K562 (cell line): ENCODE data around the gene CDK5RAP3. TPM values are rescaled to one million over a fixed set of nuclear protein-coding genes. Genes with fewer than 3 reads are reported as not detected.

Experiments
- BRCA1 ChIP-seq, 2 experiments: fragments of 450-650 bp in 1 of 2; sonication (generic) in 1 of 2; formaldehyde crosslinking in 1 of 2; IDR thresholded peaks; 2 replicates each; pipeline versions ENCODE4 v1.5.0 to v1.6.1; 2017 to 2020; ENCODE audit warnings: mild to moderate bottlenecking in 1 of 2, missing genetic modification reagents in 1 of 2
- CBX8 ChIP-seq: fragments of 200-600 bp; sonication (generic); IDR thresholded peaks from 2 replicates; pipeline ENCODE4 v1.6.1; 2012; ENCODE audit warnings: borderline replicate concordance, mixed run types, low read depth, mild to moderate bottlenecking, moderate library complexity, mixed read lengths, low read length, control low read depth, inconsistent platforms; ENCODE audit not compliant: poor library complexity, severe bottlenecking; ENCODE audit errors: extremely low read depth
- CXXC5 ChIP-seq: fragments of 250-450 bp; sonication (Bioruptor Pico); IDR thresholded peaks from 2 replicates; pipeline ENCODE4 v1.8.0; 2022; ENCODE audit warnings: inconsistent platforms, mild to moderate bottlenecking, moderate library complexity
- E2F4 ChIP-seq: sonication (generic); formaldehyde crosslinking; IDR thresholded peaks from 2 replicates; pipeline ENCODE4 v1.8.0; 2022; ENCODE audit warnings: mild to moderate bottlenecking, low read depth, missing genetic modification reagents
- HOXB6 ChIP-seq: fragments of 250-450 bp; sonication (Bioruptor Pico); IDR thresholded peaks from 2 replicates; pipeline ENCODE4 v1.5.1; 2022; ENCODE audit warnings: mild to moderate bottlenecking, borderline replicate concordance
- KDM4B ChIP-seq, 2 experiments: fragments of 450-650 bp in 1 of 2; sonication (generic) in 1 of 2; IDR thresholded peaks; 2 replicates each; pipeline ENCODE4 v1.6.1; 2016 to 2017; ENCODE audit warnings: borderline replicate concordance in 2 of 2, antibody characterized with exemption in 1 of 2, low read depth in 1 of 2, mild to moderate bottlenecking in 1 of 2
- MECOM ChIP-seq: fragments of 250-450 bp; sonication (Bioruptor Pico); IDR thresholded peaks from 2 replicates; pipeline ENCODE4 v1.8.0; 2022; ENCODE audit warnings: inconsistent platforms
- MED1 ChIP-seq: sonication (generic); formaldehyde crosslinking; IDR thresholded peaks from 2 replicates; pipeline ENCODE4 v1.8.1; 2023; ENCODE audit warnings: missing genetic modification reagents, borderline replicate concordance
- MXI1 ChIP-seq: IDR thresholded peaks from 2 replicates; pipeline ENCODE4 v1.6.1; 2011; ENCODE audit warnings: low read depth, mild to moderate bottlenecking, improper control_type of control experiment, low read length
- NFXL1 ChIP-seq: fragments of 450-650 bp; formaldehyde crosslinking; IDR thresholded peaks from 2 replicates; pipeline ENCODE4 v1.4.0; 2021; ENCODE audit warnings: mild to moderate bottlenecking
- RHOXF2B ChIP-seq: fragments of 250-450 bp; sonication (Bioruptor Pico); conservative IDR thresholded peaks from 2 replicates; pipeline ENCODE4 v1.5.1; 2021
- SETDB1 ChIP-seq: IDR thresholded peaks from one replicate; pipeline ENCODE4 v1.6.1; 2012; ENCODE audit warnings: low read length, control low read depth, inconsistent platforms
- TCF15 ChIP-seq: fragments of 250-450 bp; sonication (Bioruptor Pico); IDR thresholded peaks from 2 replicates; pipeline ENCODE4 v1.8.0; 2022; ENCODE audit warnings: moderate library complexity, mild to moderate bottlenecking, inconsistent platforms
- ZBED1 ChIP-seq: IDR thresholded peaks from 2 replicates; pipeline ENCODE4 v1.6.1; 2014
- ZBTB49 ChIP-seq: sonication (generic); formaldehyde crosslinking; IDR thresholded peaks from 2 replicates; pipeline ENCODE4 v1.8.0; 2022; ENCODE audit warnings: missing genetic modification reagents, mild to moderate bottlenecking, borderline replicate concordance
- ZNF263 ChIP-seq: sonication (generic); formaldehyde crosslinking; IDR thresholded peaks from 2 replicates; pipeline ENCODE4 v1.8.0; 2022; ENCODE audit warnings: mild to moderate bottlenecking, missing genetic modification reagents, borderline replicate concordance
- ZNF280B ChIP-seq: fragments of 250-450 bp; sonication (Bioruptor Pico); IDR thresholded peaks from 2 replicates; pipeline ENCODE4 v1.5.1; 2021; ENCODE audit warnings: mild to moderate bottlenecking
- polyA plus RNA-seq, 8 experiments: library from polyadenylated mRNA; depleted of rRNA in 4 of 8; stranded (reverse) in 5 of 8; unstranded in 3 of 8; fragments of >200 nt; fragmentation: Nextera tagmentation in 2 of 8; fragmentation: Illumina TruSeq in 1 of 8; extraction: Ambion mirVana in 2 of 8; extraction: Trizol in 1 of 8; gene quantifications; 2 replicates each; pipeline versions ENCODE4 v1.2.1 to v1.2.3, GENCODE V29; 2011 to 2014; ENCODE audit warnings: inconsistent platforms in 1 of 8, missing spikeins in 1 of 8
- total RNA-seq, 7 experiments: library from RNA; depleted of rRNA in 6 of 7; stranded (reverse); fragments of >200 nt in 6 of 7; fragmentation: Illumina TruSeq in 2 of 7; extraction: Trizol in 2 of 7; gene quantifications; 2 replicates each; pipeline versions ENCODE4 v1.2.1 to v1.2.3, GENCODE V29; 2011 to 2021; ENCODE audit warnings: low replicate concordance in 1 of 7

The CDK5RAP3 gene
- total and polyA plus RNA-seq, 9 of the 15 experiments (the other 6 are each of a cell fraction or from before 2014, with no cell fraction given), result 44.2 to 202 (median 91.5) TPM

GRCh38 chr17:48012151-48012520 lies 41.2 kb downstream of the CDK5RAP3 start (continued):
- no peak for TF ChIP-seq ZBTB49 (CRISPR knock-in tag)
- no peak for TF ChIP-seq MECOM (CRISPR knock-in tag)
- no peak for TF ChIP-seq HOXB6 (CRISPR knock-in tag)
- no peak for TF ChIP-seq NFXL1 (CRISPR knock-in tag)
- no peak for TF ChIP-seq E2F4 (CRISPR knock-in tag)
- no peak for TF ChIP-seq ZNF280B (CRISPR knock-in tag)
- TF ChIP-seq ZBED1, result no peak
- TF ChIP-seq TCF15 (CRISPR knock-in tag), result no peak
- TF ChIP-seq MED1 (CRISPR knock-in tag), result no peak
- no peak for TF ChIP-seq KDM4B (IDR thresholded peaks at IDR 0.05; ENCODE audit: borderline replicate concordance in 2 of 2, low read depth in 1 of 2)
- TF ChIP-seq RHOXF2B (CRISPR knock-in tag), result no peak
- TF ChIP-seq ZNF263 (CRISPR knock-in tag), result no peak
- no peak for TF ChIP-seq MXI1
- TF ChIP-seq BRCA1 (IDR thresholded peaks at IDR 0.05), result no peak
- TF ChIP-seq BRCA1 (CRISPR knock-in tag; IDR thresholded peaks at IDR 0.05), result no peak
- peak; percentile 50 for TF ChIP-seq CXXC5 (CRISPR knock-in tag)
- TF ChIP-seq CBX8, result no peak
- no peak for TF ChIP-seq SETDB1
